ENCODE data around the gene OR52E6. TPM values are rescaled to one million over a fixed set of nuclear protein-coding genes. Genes with fewer than 3 reads are reported as not detected.

The OR52E6 gene
- total RNA-seq, 1 donor from 2014 or later: not detected

GRCh38 chr11:5818245-5818886, 23.3 kb downstream of the OR52E6 start:
- Mint-ChIP-seq H3K4me1 (ENCODE audit: low read depth) (peaks cover 7% of the 10 kb centered on the region), H3K27ac (ENCODE audit: unreplicated experiment) (no peak overlapping the region)

DNA sequence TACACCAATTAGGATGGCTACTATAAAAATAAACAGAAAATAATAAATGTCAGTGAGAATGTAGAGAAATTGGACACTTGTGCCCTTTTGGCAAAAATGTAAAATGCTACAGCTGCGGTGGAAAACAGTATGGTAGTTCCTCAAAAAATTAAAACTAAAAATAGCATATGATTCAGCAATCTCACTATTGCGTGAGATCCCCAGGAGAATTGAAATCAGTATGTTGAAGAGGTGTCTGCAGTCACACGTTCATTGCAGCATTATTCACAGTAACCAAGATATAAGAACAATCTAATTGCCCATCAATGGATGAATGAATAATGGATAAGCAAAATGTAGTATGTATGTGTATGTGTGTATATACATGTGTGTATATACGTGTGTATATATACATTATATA, 26.2 kb downstream of the OR52E6 start:
- Mint-ChIP-seq H3K36me3 (ENCODE audit: low read depth) (no peaks in the 10 kb centered on the region), H3K9me3 (ENCODE audit: low read depth) (no peaks in the 10 kb centered on the region), H3K4me1 (ENCODE audit: low read depth) (peaks cover 7% of the 10 kb centered on the region), H3K4me3 (ENCODE audit: unreplicated experiment) (no peak overlapping the region), H3K27me3 (ENCODE audit: low read depth) (peaks cover 24% of the 10 kb centered on the region), H3K27ac (ENCODE audit: unreplicated experiment) (no peak overlapping the region)
- no peak for DNase-seq (ENCODE audit: low spot score)
- TF ChIP-seq CTCF (IDR thresholded peaks at IDR 0.05): no peak

More at GRCh38 chr11:5818245-5818886, 23.3 kb downstream of the OR52E6 start:
- Mint-ChIP-seq H3K9me3 (ENCODE audit: low read depth) (no peaks in the 10 kb centered on the region), H3K36me3 (ENCODE audit: low read depth) (no peaks in the 10 kb centered on the region), H3K27me3 (ENCODE audit: low read depth) (peaks cover 19% of the 10 kb centered on the region), H3K4me3 (ENCODE audit: unreplicated experiment) (no peak overlapping the region)
- no peak for DNase-seq (ENCODE audit: low spot score)
- no peak for TF ChIP-seq CTCF (IDR thresholded peaks at IDR 0.05)

DNA sequence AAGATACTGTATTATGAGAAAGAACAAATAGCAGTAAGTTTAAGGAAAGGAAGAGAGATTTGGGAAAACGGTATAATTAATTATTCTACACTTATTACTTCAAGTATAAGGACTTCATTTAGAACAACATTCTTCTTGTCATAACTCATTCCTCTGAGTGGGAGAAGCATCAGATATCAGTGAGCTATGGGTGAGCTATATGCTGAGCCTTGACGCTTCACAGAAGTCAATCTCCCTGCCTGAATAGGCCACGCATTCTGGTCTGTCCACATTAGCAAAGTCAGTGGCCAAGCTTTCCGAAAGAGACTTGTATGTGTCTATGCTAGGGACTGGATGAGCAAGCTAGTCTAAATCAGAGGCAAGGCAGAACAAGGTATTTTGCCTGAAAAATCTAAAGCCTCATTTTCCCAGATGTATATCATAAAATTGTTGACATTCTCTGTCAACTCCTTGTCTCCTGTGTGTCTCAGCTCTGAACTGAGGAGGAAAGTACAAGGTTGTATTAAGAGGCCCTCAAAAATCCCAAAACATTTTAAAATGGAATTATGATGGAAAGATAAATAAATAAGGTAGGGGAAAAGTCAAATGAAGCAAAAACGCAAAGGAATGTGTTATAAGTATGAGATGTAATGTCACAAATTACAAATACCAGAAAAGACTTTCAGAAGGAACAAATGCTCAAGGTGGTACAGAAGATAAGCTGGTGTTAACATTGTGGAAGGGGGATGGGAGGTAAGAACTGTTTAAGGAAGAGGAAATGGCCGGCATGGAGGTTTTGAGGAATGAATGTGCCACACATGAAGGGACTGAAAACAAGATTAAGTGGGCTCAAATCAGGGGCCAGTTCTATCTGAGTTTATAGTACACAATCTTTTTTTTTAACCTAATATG, 31.5 kb downstream of the OR52E6 start:
- no peaks in the 10 kb centered on the region for H3K36me3 Mint-ChIP-seq (ENCODE audit: low read depth)
- H3K4me3 Mint-ChIP-seq (ENCODE audit: unreplicated experiment): no peak overlapping the region
- peaks cover 12% of the 10 kb centered on the region for H3K4me1 Mint-ChIP-seq (ENCODE audit: low read depth)

DNA sequence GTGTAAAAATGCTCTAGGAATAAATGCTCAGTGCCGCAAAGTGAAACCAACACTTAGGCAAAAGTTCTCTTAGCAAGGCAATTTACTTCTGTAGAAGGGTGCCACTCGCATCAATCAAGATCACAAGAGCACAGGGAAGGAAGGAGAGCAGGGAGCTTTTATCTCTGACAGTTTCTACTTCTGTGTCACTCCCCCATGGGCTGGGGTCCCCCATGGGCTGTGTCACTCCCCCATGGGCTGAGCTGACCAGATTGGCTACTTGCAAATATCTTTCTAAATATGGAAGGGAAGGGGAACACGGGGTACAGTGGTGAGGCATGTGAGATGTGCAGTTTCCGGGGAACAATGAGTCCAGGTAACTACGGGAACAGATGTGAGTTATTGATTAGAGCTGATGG, 32.6 kb downstream of the OR52E6 start:
- DNase-seq (ENCODE audit: low spot score): no peak
- Mint-ChIP-seq H3K9me3 (ENCODE audit: low read depth) (peaks cover 4% of the 10 kb centered on the region), H3K27me3 (ENCODE audit: low read depth) (peaks cover 55% of the 10 kb centered on the region), H3K4me3 (ENCODE audit: unreplicated experiment) (peak overlapping the region; percentile 76), H3K36me3 (ENCODE audit: low read depth) (peaks cover 3% of the 10 kb centered on the region), H3K27ac (ENCODE audit: unreplicated experiment) (no peak overlapping the region), H3K4me1 (ENCODE audit: low read depth) (peaks cover 12% of the 10 kb centered on the region)
- TF ChIP-seq CTCF (IDR thresholded peaks at IDR 0.05): no peak

More for the DNA sequence above, 31.5 kb downstream of the OR52E6 start:
- TF ChIP-seq CTCF (IDR thresholded peaks at IDR 0.05): no peak
- DNase-seq (ENCODE audit: low spot score): no peak
- Mint-ChIP-seq H3K9me3 (ENCODE audit: low read depth) (no peaks in the 10 kb centered on the region), H3K27ac (ENCODE audit: unreplicated experiment) (no peak overlapping the region), H3K27me3 (ENCODE audit: low read depth) (peaks cover 53% of the 10 kb centered on the region)

DNA sequence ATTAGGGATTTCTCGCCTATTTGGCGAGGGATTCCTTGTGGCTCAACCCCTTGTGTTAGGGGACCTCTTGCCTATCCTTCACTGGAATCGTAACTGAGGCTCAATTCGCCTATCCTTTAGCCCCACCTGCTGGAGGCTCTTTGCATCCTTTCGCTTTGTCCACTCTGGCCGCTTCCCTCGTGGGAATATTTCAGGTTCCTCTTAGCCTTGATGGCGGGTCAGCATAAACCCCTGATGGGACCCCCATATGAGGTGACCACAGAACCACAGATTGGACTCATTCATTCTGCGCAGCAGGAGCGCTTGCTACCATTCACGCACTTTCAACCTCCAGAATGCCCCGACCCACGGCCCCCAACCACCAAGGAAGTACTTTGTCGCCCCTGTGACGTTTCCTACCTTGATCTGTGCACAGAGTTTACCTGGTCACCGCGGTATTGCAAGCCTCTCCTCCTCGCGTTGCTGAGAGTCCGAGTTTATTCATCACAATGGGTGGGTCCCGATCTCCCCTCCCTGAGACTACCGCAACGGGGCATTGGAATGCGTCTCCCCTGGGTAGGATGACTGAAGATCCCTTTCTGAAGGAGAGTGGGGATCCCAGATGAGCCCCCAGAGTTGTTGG, 33.1 kb downstream of the OR52E6 start, which contains the start of gene OR52N2:
Gene OR52N2, plus strand, starts transcription at position 425 of the 622 bp plus-strand sequence. CDS start 11,412 bp downstream, outside the sequence.
- H3K36me3 Mint-ChIP-seq (ENCODE audit: low read depth): peaks cover 3% of the 10 kb centered on the region
- peaks cover 6% of the 10 kb centered on the region for H3K9me3 Mint-ChIP-seq (ENCODE audit: low read depth)
- H3K4me1 Mint-ChIP-seq (ENCODE audit: low read depth): peaks cover 12% of the 10 kb centered on the region
- DNase-seq (ENCODE audit: low spot score): no peak
- H3K4me3 Mint-ChIP-seq (ENCODE audit: unreplicated experiment): peak within 1 kb of the TSS; percentile 76
- peak; percentile 97 for TF ChIP-seq CTCF (IDR thresholded peaks at IDR 0.05)
- no peak within 1 kb of the TSS for H3K27ac Mint-ChIP-seq (ENCODE audit: unreplicated experiment)
- H3K27me3 Mint-ChIP-seq (ENCODE audit: low read depth): peaks cover 53% of the 10 kb centered on the region

Measured in chondrocyte (in vitro differentiated cells).